K562 (cell line): Measurements from ENCODE around the gene ST6GALNAC2. TPM values are rescaled to one million over a fixed set of nuclear protein-coding genes. Genes with fewer than 3 reads are reported as not detected.

Source experiments
- ARID3A ChIP-seq: IDR thresholded peaks from 2 replicates; pipeline ENCODE4 v1.6.1; 2012; ENCODE audit warnings: low read depth, low read length, improper control_type of control experiment, borderline replicate concordance
- BACH1 ChIP-seq: fragments of 200-800 bp; sonication (Bioruptor generic); IDR thresholded peaks from 2 replicates; pipeline ENCODE4 v1.6.1; 2016; ENCODE audit warnings: missing genetic modification characterization, missing compliant biosample characterization
- BDP1 ChIP-seq: IDR thresholded peaks from 3 replicates; pipeline ENCODE4 v1.6.1; 2011; ENCODE audit not compliant: insufficient read length, insufficient read depth
- DEAF1 ChIP-seq: fragments of 450-650 bp; formaldehyde crosslinking; IDR thresholded peaks from 2 replicates; pipeline ENCODE4 v1.4.0; 2020; ENCODE audit warnings: mild to moderate bottlenecking, moderate library complexity
- ELF2 ChIP-seq: fragments of 250-450 bp; sonication (Bioruptor Pico); IDR thresholded peaks from 2 replicates; pipeline ENCODE4 v1.5.0; 2021; ENCODE audit warnings: mild to moderate bottlenecking
- EP400 ChIP-seq: fragments of 450-650 bp; IDR thresholded peaks from 2 replicates; pipeline ENCODE4 v1.6.1; 2017; ENCODE audit warnings: antibody characterized with exemption, mild to moderate bottlenecking, moderate library complexity
- FUS ChIP-seq: fragments of 200-400 bp; formaldehyde crosslinking; optimal IDR thresholded peaks from 2 replicates; pipeline ENCODE3; 2017; ENCODE audit warnings: low read depth, low read length
- GABPA ChIP-seq: fragments of 200-800 bp; sonication (Bioruptor generic); conservative IDR thresholded peaks from 2 replicates; pipeline ENCODE4 v1.6.1; 2016; ENCODE audit warnings: low read depth, missing genetic modification characterization, missing compliant biosample characterization
- MEF2D ChIP-seq: conservative IDR thresholded peaks from 2 replicates; pipeline ENCODE4 v1.6.1; 2016; ENCODE audit warnings: low read depth, missing genetic modification characterization, missing compliant biosample characterization
- NONO ChIP-seq, 2 experiments: fragments of 200-400 bp in 1 of 2; fragments of 450-650 bp in 1 of 2; formaldehyde crosslinking in 1 of 2; IDR thresholded peaks; 2 replicates each; pipeline ENCODE4 v1.6.1; 2017; ENCODE audit warnings: low read depth in 2 of 2, mild to moderate bottlenecking in 2 of 2, moderate library complexity in 2 of 2, low read length in 1 of 2
- NRF1 ChIP-seq, 2 experiments: fragments of 450-650 bp; IDR thresholded peaks in 1 of 2; conservative IDR thresholded peaks in 1 of 2; 2 replicates each; pipeline ENCODE4 v1.6.1; 2014; ENCODE audit warnings: mild to moderate bottlenecking in 2 of 2
- POLR2AphosphoS2 ChIP-seq: IDR thresholded peaks from 2 replicates; pipeline ENCODE4 v1.6.1; 2012; ENCODE audit warnings: low read length, improper control_type of control experiment
- POLR2H ChIP-seq: IDR thresholded peaks from 2 replicates; pipeline ENCODE4 v1.6.1; 2016; ENCODE audit warnings: missing genetic modification characterization, low read depth, mild to moderate bottlenecking, control low read depth, missing compliant biosample characterization, moderate library complexity
- RFX1 ChIP-seq: fragments of 450-650 bp; IDR thresholded peaks from 2 replicates; pipeline ENCODE4 v1.6.1; 2016; ENCODE audit warnings: mild to moderate bottlenecking, moderate library complexity
- SOX6 ChIP-seq: fragments of 450-650 bp; IDR thresholded peaks from 2 replicates; pipeline ENCODE4 v1.6.1; 2014; ENCODE audit warnings: mild to moderate bottlenecking
- ZNF253 ChIP-seq: fragments of 250-450 bp; sonication (Bioruptor Pico); conservative IDR thresholded peaks from 2 replicates; pipeline ENCODE4 v1.6.1; 2021; ENCODE audit warnings: mild to moderate bottlenecking
- ZNF589 ChIP-seq: fragments of 200-800 bp; sonication (Bioruptor generic); IDR thresholded peaks from 2 replicates; pipeline ENCODE4 v1.6.1; 2016; ENCODE audit warnings: low read depth, missing genetic modification characterization, missing compliant biosample characterization
- ZNF830 ChIP-seq: fragments of 250-450 bp; sonication (Bioruptor Pico); IDR thresholded peaks from 2 replicates; pipeline ENCODE4 v1.5.0; 2021; ENCODE audit warnings: mild to moderate bottlenecking
- polyA plus RNA-seq, 8 experiments: library from polyadenylated mRNA; depleted of rRNA in 4 of 8; stranded (reverse) in 5 of 8; unstranded in 3 of 8; fragments of >200 nt; fragmentation: Nextera tagmentation in 2 of 8; fragmentation: Illumina TruSeq in 1 of 8; extraction: Ambion mirVana in 2 of 8; extraction: Trizol in 1 of 8; gene quantifications; 2 replicates each; pipeline versions ENCODE4 v1.2.1 to v1.2.3, GENCODE V29; 2011 to 2014; ENCODE audit warnings: inconsistent platforms in 1 of 8, missing spikeins in 1 of 8
- total RNA-seq, 7 experiments: library from RNA; depleted of rRNA in 6 of 7; stranded (reverse); fragments of >200 nt in 6 of 7; fragmentation: Illumina TruSeq in 2 of 7; extraction: Trizol in 2 of 7; gene quantifications; 2 replicates each; pipeline versions ENCODE4 v1.2.1 to v1.2.3, GENCODE V29; 2011 to 2021; ENCODE audit warnings: low replicate concordance in 1 of 7
- TF ChIP-seq, protein P1 (sequence below): sonication (generic); formaldehyde crosslinking; IDR thresholded peaks from 2 replicates; pipeline ENCODE4 v1.8.0; 2023; ENCODE audit warnings: missing genetic modification reagents, mild to moderate bottlenecking, borderline replicate concordance

Gene ST6GALNAC2
- total and polyA plus RNA-seq, 9 of the 15 experiments (the other 6 are each of a cell fraction or from before 2014, with no cell fraction given) = 0.18 TPM; not detected in 8

GRCh38 chr17:76529224-76530094 is 56.2 kb downstream of the ST6GALNAC2 start (continued):
- no peak for TF ChIP-seq NONO (IDR thresholded peaks at IDR 0.05; ENCODE audit: low read depth in 2 of 2, low read length in 1 of 2)
- no peak for TF ChIP-seq BACH1 (tag)
- TF ChIP-seq DEAF1 = no peak
- no peak for TF ChIP-seq GABPA (tag)
- no peak for TF ChIP-seq FUS
- TF ChIP-seq MEF2D = no peak
- no peak for TF ChIP-seq ZNF253 (CRISPR knock-in tag)
- 0 out of 2 replicates have a peak, but pooled peaks have one; percentile 12 for TF ChIP-seq SOX6
- no peak for TF ChIP-seq BDP1
- no peak for TF ChIP-seq POLR2H
- 0 out of 4 replicates have a peak, but pooled peaks of 1 of the 2 experiments have one; percentile 13 for TF ChIP-seq NRF1 (conservative IDR thresholded peaks at IDR 0.05 in 1 of 2, IDR thresholded peaks at IDR 0.05 in 1 of 2)
- no peak for TF ChIP-seq ELF2 (CRISPR knock-in tag)
- no peak for TF ChIP-seq ZNF830
- TF ChIP-seq, protein P1, sequence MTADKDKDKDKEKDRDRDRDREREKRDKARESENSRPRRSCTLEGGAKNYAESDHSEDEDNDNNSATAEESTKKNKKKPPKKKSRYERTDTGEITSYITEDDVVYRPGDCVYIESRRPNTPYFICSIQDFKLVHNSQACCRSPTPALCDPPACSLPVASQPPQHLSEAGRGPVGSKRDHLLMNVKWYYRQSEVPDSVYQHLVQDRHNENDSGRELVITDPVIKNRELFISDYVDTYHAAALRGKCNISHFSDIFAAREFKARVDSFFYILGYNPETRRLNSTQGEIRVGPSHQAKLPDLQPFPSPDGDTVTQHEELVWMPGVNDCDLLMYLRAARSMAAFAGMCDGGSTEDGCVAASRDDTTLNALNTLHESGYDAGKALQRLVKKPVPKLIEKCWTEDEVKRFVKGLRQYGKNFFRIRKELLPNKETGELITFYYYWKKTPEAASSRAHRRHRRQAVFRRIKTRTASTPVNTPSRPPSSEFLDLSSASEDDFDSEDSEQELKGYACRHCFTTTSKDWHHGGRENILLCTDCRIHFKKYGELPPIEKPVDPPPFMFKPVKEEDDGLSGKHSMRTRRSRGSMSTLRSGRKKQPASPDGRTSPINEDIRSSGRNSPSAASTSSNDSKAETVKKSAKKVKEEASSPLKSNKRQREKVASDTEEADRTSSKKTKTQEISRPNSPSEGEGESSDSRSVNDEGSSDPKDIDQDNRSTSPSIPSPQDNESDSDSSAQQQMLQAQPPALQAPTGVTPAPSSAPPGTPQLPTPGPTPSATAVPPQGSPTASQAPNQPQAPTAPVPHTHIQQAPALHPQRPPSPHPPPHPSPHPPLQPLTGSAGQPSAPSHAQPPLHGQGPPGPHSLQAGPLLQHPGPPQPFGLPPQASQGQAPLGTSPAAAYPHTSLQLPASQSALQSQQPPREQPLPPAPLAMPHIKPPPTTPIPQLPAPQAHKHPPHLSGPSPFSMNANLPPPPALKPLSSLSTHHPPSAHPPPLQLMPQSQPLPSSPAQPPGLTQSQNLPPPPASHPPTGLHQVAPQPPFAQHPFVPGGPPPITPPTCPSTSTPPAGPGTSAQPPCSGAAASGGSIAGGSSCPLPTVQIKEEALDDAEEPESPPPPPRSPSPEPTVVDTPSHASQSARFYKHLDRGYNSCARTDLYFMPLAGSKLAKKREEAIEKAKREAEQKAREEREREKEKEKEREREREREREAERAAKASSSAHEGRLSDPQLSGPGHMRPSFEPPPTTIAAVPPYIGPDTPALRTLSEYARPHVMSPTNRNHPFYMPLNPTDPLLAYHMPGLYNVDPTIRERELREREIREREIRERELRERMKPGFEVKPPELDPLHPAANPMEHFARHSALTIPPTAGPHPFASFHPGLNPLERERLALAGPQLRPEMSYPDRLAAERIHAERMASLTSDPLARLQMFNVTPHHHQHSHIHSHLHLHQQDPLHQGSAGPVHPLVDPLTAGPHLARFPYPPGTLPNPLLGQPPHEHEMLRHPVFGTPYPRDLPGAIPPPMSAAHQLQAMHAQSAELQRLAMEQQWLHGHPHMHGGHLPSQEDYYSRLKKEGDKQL (CRISPR knock-in tag) = no peak
- no peak for TF ChIP-seq RFX1
- peak; percentile 28; the same call in 1 of the 2 replicates for TF ChIP-seq EP400
- TF ChIP-seq ARID3A = no peak
- TF ChIP-seq ZNF589 (CRISPR knock-in tag) = peak; percentile 82
- no peak for TF ChIP-seq POLR2AphosphoS2
